ENCODE data around the gene PIK3R2. TPM values are rescaled to one million over a fixed set of nuclear protein-coding genes. Genes with fewer than 3 reads are reported as not detected.
A peak's percentile ranks its signal among the peaks of the same experiment; 100 is the strongest.

Gene PIK3R2
- total and polyA plus RNA-seq, 2 of the 13 experiments (the other 11 are each of a cell fraction or from before 2014, with no cell fraction given), result 18.6 to 25.3 TPM

DNA sequence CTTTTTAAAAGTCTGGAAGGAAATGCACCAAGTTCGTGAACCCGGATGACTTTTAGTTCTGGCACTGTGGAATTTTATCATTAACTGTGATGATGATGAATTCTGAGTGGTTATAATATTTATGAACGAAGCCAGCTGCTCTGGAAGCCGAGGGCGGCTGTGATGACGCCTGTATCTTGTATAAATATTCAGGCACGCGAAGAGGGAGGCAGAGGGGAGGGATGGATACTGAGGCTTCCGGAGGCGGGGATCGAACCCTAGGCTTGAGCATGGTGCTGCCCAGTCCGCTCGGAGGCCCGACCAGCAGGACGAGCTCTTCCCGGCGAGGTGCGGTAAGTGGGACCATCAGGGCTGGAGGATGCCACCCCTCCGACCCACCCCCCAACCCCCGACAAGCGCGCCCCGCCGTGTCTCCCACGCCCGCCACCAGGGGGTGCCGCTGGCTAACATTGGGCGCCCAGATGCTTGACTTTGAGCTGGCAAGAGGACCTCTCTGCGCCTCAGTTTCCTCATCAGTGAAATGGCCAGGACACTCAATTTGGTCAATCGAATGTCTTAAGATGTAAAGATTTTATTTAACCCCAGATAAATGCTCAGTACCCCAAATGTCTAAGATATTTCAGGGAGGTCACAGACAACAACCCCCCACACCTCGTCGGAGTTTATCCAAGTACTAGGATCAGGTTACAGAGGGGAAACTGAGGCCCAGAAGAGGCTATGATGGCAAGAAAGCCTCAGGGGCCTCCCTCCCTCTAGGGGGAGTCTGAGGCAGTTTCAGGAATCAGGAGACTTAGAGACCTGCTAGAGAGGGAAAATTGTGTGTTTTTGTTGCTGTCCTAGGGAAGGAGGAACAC lies 55.4 kb downstream of the PIK3R2 start:
- DNase-seq (ENCODE audit: low spot score), result no peak
- no peak overlapping the region for H3K27ac ChIP-seq (ENCODE audit: extremely low read length, insufficient read depth, low read length)

More for the DNA sequence above, 55.4 kb downstream of the PIK3R2 start:
- no peaks in the 10 kb centered on the region for H4K20me1 ChIP-seq (ENCODE audit: insufficient read depth, low read length)
- BruUV-seq (replicated peaks), result no TSS peak
- peaks cover 8% of the 10 kb centered on the region for H3K4me1 ChIP-seq (ENCODE audit: insufficient read depth, low read length)
- no peaks in the 10 kb centered on the region for H3K9me3 ChIP-seq (ENCODE audit: low read length)
- FAIRE-seq (no peak), ATAC-seq (no peak)
- no peak overlapping the region for H3K4me2 ChIP-seq (ENCODE audit: low read depth, low read length)
- H3K9ac ChIP-seq (ENCODE audit: insufficient read depth, low read depth, low read length), result no peak overlapping the region
- H3K4me3 ChIP-seq (replicated peaks in 1 of 3; ENCODE audit: insufficient read depth in 1 of 3, low read depth in 2 of 3, low read length in 3 of 3), result no peak overlapping the region
- intact Hi-C loops (cut with micrococcal nuclease; ENCODE audit: unreplicated experiment) (loop anchor here (1.0 to 5.0 kb wide), 2 partner anchors 44 to 204 kb away; no protein-coding TSS in a partner anchor), in situ Hi-C loops (cut with HindIII; ENCODE audit: extremely low pct_ligation_motif_present, low pct_unique_long_range_greater_than_20kb) (loop anchor here (5.0 to 10.0 kb wide), 2 partner anchors 44 to 206 kb away; partner anchors contain the start of gene SSBP4)
- 15% methylated on average over 12 of the region's 32 CpGs for WGBS (ENCODE audit: low lambda C conversion rate)
- TF ChIP-seq MIER2 (CRISPR knock-in tag; IDR thresholded peaks at IDR 0.05), result no peak
- TF ChIP-seq GATAD2A (CRISPR knock-in tag; IDR thresholded peaks at IDR 0.05), result no peak
- peak; percentile 47 for TF ChIP-seq SMC3 (IDR thresholded peaks at IDR 0.05; ENCODE audit: low read length)
- TF ChIP-seq HNF4A (CRISPR knock-in tag; IDR thresholded peaks at IDR 0.05), result peak; percentile 24
- TF ChIP-seq ZNF629 (CRISPR knock-in tag; conservative IDR thresholded peaks at IDR 0.05), result peak; percentile 93
- TF ChIP-seq MTF1 (CRISPR knock-in tag; IDR thresholded peaks at IDR 0.05), result no peak
- peak; percentile 80 for TF ChIP-seq STAG1 (CRISPR knock-in tag; IDR thresholded peaks at IDR 0.05)
- 0 out of 2 replicates have a peak, but pooled peaks have one; percentile 24 for TF ChIP-seq MXD4 (CRISPR knock-in tag; IDR thresholded peaks at IDR 0.05)
- TF ChIP-seq PAWR (CRISPR knock-in tag; IDR thresholded peaks at IDR 0.05; ENCODE audit: borderline replicate concordance), result no peak
- TF ChIP-seq RAD21 (CRISPR knock-in tag; IDR thresholded peaks at IDR 0.05), result peak; percentile 53; the same call in 1 of the 2 replicates
- 0 out of 2 replicates have a peak, but pooled peaks have one; percentile 22 for TF ChIP-seq ERF (CRISPR knock-in tag; IDR thresholded peaks at IDR 0.05)
- TF ChIP-seq POLR2G (IDR thresholded peaks at IDR 0.05; ENCODE audit: low read depth, low read length), result no peak
- TF ChIP-seq KDM2A (CRISPR knock-in tag; IDR thresholded peaks at IDR 0.05; ENCODE audit: borderline replicate concordance, low read depth), result 0 out of 2 replicates have a peak, but pooled peaks have one; percentile 18
- TF ChIP-seq, protein P1, sequence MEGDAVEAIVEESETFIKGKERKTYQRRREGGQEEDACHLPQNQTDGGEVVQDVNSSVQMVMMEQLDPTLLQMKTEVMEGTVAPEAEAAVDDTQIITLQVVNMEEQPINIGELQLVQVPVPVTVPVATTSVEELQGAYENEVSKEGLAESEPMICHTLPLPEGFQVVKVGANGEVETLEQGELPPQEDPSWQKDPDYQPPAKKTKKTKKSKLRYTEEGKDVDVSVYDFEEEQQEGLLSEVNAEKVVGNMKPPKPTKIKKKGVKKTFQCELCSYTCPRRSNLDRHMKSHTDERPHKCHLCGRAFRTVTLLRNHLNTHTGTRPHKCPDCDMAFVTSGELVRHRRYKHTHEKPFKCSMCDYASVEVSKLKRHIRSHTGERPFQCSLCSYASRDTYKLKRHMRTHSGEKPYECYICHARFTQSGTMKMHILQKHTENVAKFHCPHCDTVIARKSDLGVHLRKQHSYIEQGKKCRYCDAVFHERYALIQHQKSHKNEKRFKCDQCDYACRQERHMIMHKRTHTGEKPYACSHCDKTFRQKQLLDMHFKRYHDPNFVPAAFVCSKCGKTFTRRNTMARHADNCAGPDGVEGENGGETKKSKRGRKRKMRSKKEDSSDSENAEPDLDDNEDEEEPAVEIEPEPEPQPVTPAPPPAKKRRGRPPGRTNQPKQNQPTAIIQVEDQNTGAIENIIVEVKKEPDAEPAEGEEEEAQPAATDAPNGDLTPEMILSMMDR (CRISPR knock-in tag; IDR thresholded peaks at IDR 0.05), result peak; percentile 70
- no peak for TF ChIP-seq ZNF710 (CRISPR knock-in tag; IDR thresholded peaks at IDR 0.05; ENCODE audit: borderline replicate concordance)
- 0 out of 2 replicates have a peak, but pooled peaks have one; percentile 32 for TF ChIP-seq ZKSCAN8 (CRISPR knock-in tag; IDR thresholded peaks at IDR 0.05; ENCODE audit: borderline replicate concordance)
- no peak for TF ChIP-seq ZNF350 (CRISPR knock-in tag; IDR thresholded peaks at IDR 0.05; ENCODE audit: borderline replicate concordance, low read depth)
- TF ChIP-seq ZNF3 (CRISPR knock-in tag; IDR thresholded peaks at IDR 0.05), result peak; percentile 75; the same call in 1 of the 2 replicates
- no peaks in the 10 kb centered on the region for H3K36me3 ChIP-seq (replicated peaks in 1 of 2; ENCODE audit: control insufficient read depth in 1 of 2, insufficient read depth in 2 of 2, low read length in 2 of 2)
- H3K27me3 ChIP-seq (ENCODE audit: control insufficient read depth in 1 of 2, insufficient read depth in 2 of 2, low read length in 2 of 2), result peaks cover 0 to 8% of the 10 kb centered on the region in 2 experiments; a peak in 1 of 5 replicates
- ChIA-PET CTCF (ENCODE audit: low intra/inter-chr PET ratio, low total read pairs) (interaction anchor here (1.2 to 3.2 kb wide), 2 partner anchors 43 to 202 kb away, joined by 3 to 38 read pairs; no protein-coding TSS in a partner anchor), POLR2A (no interaction called here)
- no peak overlapping the region for H2AFZ ChIP-seq (ENCODE audit: low read length)
- H3K79me2 ChIP-seq (ENCODE audit: insufficient read depth, low read length), result no peaks in the 10 kb centered on the region
